ENCODE results near the gene IQCN. TPM values are rescaled to one million over a fixed set of nuclear protein-coding genes. Genes with fewer than 3 reads are reported as not detected.
A peak's percentile ranks its signal among the peaks of the same experiment; 100 is the strongest.

Gene IQCN
- total RNA-seq, 4 donors from 2014 or later = 0.97 to 5.9 (median 3.1) TPM

- intact Hi-C loops (cut with DNase I; ENCODE audit: low total_unique reads) = no loop called here
- H3K4me3 ChIP-seq (ENCODE audit: low read depth, poor library complexity, severe bottlenecking) = no peak overlapping the region
- DNase-seq (ENCODE audit: low spot score in 2 of 2) = peak; percentile 69 to 92
- TF ChIP-seq CTCF (IDR thresholded peaks at IDR 0.05) (no peak), POLR2A (IDR thresholded peaks at IDR 0.05) (no peak)
- 15 to 31% methylated on average over 8 to 9 of the region's 9 CpGs for WGBS, 2 donors
These were observed 20.2 kb upstream of the IQCN start for GRCh38 chr19:18294467-18294864.

- intact Hi-C loops (cut with DNase I; ENCODE audit: low total_unique reads) = no loop called here
- no peak for TF ChIP-seq POLR2A (IDR thresholded peaks at IDR 0.05)
- TF ChIP-seq CTCF (IDR thresholded peaks at IDR 0.05) = no peak
- DNase-seq (ENCODE audit: low spot score in 2 of 2) = peak in 1 of 2 donors; percentile 90
- no peak overlapping the region for H3K4me3 ChIP-seq (ENCODE audit: low read depth, poor library complexity, severe bottlenecking)
- WGBS, 2 donors = 42 to 46% methylated on average over 18 of the region's 18 CpGs
These were observed 19.6 kb upstream of the IQCN start for GRCh38 chr19:18293642-18294466.

GRCh38 chr19:18292810-18293641 lies 18.8 kb upstream of the IQCN start:
- peak; percentile 78 to 97 for DNase-seq (ENCODE audit: low spot score in 2 of 2)
- H3K4me3 ChIP-seq (ENCODE audit: low read depth, poor library complexity, severe bottlenecking) = no peak overlapping the region
- intact Hi-C loops (cut with DNase I; ENCODE audit: low total_unique reads) = no loop called here
- TF ChIP-seq POLR2A (IDR thresholded peaks at IDR 0.05) (no peak), CTCF (IDR thresholded peaks at IDR 0.05) (no peak)
- 6 to 9% methylated on average over 29 to 31 of the region's 31 CpGs for WGBS, 2 donors

- peak overlapping the region; percentile 47 for H3K4me3 ChIP-seq (ENCODE audit: low read depth, poor library complexity, severe bottlenecking)
- intact Hi-C loops (cut with DNase I; ENCODE audit: low total_unique reads) = no loop called here
- DNase-seq (ENCODE audit: low spot score in 2 of 2) = peak; percentile 57 to 90
- WGBS, 2 donors = 0% methylated on average over 15 to 16 of the region's 20 CpGs
- no peak for TF ChIP-seq CTCF (IDR thresholded peaks at IDR 0.05)
- no peak for TF ChIP-seq POLR2A (IDR thresholded peaks at IDR 0.05)
These were observed 18.2 kb upstream of the IQCN start for GRCh38 chr19:18292462-18292809.

- peak; percentile 82 to 97 for DNase-seq (ENCODE audit: low spot score in 2 of 2)
- WGBS, 2 donors = 1% methylated on average over 39 to 51 of the region's 75 CpGs
- intact Hi-C loops (cut with DNase I; ENCODE audit: low total_unique reads) = no loop called here
- TF ChIP-seq CTCF (IDR thresholded peaks at IDR 0.05) (no peak), POLR2A (IDR thresholded peaks at IDR 0.05) (no peak)
- H3K4me3 ChIP-seq (ENCODE audit: low read depth, poor library complexity, severe bottlenecking) = peak overlapping the region; percentile 47
These were observed 17.6 kb upstream of the IQCN start for GRCh38 chr19:18291590-18292461.

Data from lower leg skin (tissue), 4 donors.